Liver (tissue), 9 donors: ENCODE data around the gene ZFAND3. TPM values are rescaled to one million over a fixed set of nuclear protein-coding genes. Genes with fewer than 3 reads are reported as not detected.

Source experiments
- DNase-seq: peaks from one replicate; pipeline ENCODE4 v3.0.0-alpha.2; 2017; ENCODE audit warnings: low spot score
- H3K27ac ChIP-seq, 2 donors: one replicate each; pipeline ENCODE4 v1.7.0; 2013; ENCODE audit warnings: inconsistent platforms in 2 of 2, low read length in 2 of 2, control low read depth in 1 of 2, low read depth in 1 of 2, mild to moderate bottlenecking in 1 of 2
- H3K27me3 ChIP-seq, 4 donors: one replicate each; pipeline versions ENCODE4 v1.6.1 to v1.7.0; 2013; ENCODE audit warnings: low read length in 3 of 4, inconsistent platforms in 1 of 4, mild to moderate bottlenecking in 1 of 4, moderate library complexity in 1 of 4; ENCODE audit not compliant: control insufficient read depth in 4 of 4, insufficient read depth in 4 of 4
- H3K36me3 ChIP-seq, 4 donors: one replicate each; pipeline versions ENCODE4 v1.6.1 to v1.7.0; 2013; ENCODE audit warnings: low read length in 3 of 4, mild to moderate bottlenecking in 3 of 4, low read depth in 1 of 4, moderate library complexity in 1 of 4; ENCODE audit not compliant: control insufficient read depth in 4 of 4, insufficient read depth in 3 of 4
- H3K4me1 ChIP-seq, 4 donors: one replicate each; pipeline versions ENCODE4 v1.6.1 to v1.7.0; 2013; ENCODE audit warnings: low read length in 3 of 4, mild to moderate bottlenecking in 3 of 4, moderate library complexity in 1 of 4; ENCODE audit not compliant: control insufficient read depth in 4 of 4, insufficient read depth in 4 of 4
- H3K4me3 ChIP-seq, 3 donors: one replicate each; pipeline versions ENCODE4 v1.6.1 to v1.7.0; 2013; ENCODE audit warnings: low read length in 3 of 3, control low read depth in 1 of 3, low read depth in 1 of 3, mild to moderate bottlenecking in 1 of 3
- H3K9ac ChIP-seq, 2 donors: one replicate each; pipeline ENCODE4 v1.7.0; 2013; ENCODE audit warnings: low read length in 2 of 2, mild to moderate bottlenecking in 2 of 2, moderate library complexity in 2 of 2, control low read depth in 1 of 2, low read depth in 1 of 2
- H3K9me3 ChIP-seq, 4 donors: one replicate each; pipeline versions ENCODE4 v1.6.1 to v1.7.0; 2013; ENCODE audit warnings: low read length in 3 of 4; ENCODE audit not compliant: control insufficient read depth in 4 of 4
- ATF3 ChIP-seq: IDR thresholded peaks from 2 replicates; pipeline ENCODE4 v1.6.1; 2016; ENCODE audit warnings: antibody characterized with exemption
- CTCF ChIP-seq: fragments of 150-350 bp; IDR thresholded peaks from 2 replicates; pipeline ENCODE4 v1.5.1; 2017; ENCODE audit warnings: improper control_type of control experiment, low read depth, low read length; ENCODE audit not compliant: missing input control
- EGR1 ChIP-seq, 2 donors: IDR thresholded peaks; 2 replicates each; pipeline ENCODE4 v1.6.1; 2016 to 2018; ENCODE audit warnings: antibody characterized with exemption in 2 of 2, low read depth in 2 of 2
- FOXA1 ChIP-seq: IDR thresholded peaks from 2 replicates; pipeline ENCODE4 v1.6.1; 2016; ENCODE audit warnings: antibody characterized with exemption
- FOXA2 ChIP-seq: IDR thresholded peaks from 2 replicates; pipeline ENCODE4 v1.6.1; 2016; ENCODE audit warnings: antibody characterized with exemption
- GABPA ChIP-seq, 2 donors: IDR thresholded peaks in 1 of 2; conservative IDR thresholded peaks in 1 of 2; 2 replicates each; pipeline ENCODE4 v1.6.1; 2016; ENCODE audit warnings: antibody characterized with exemption in 2 of 2, mild to moderate bottlenecking in 1 of 2, moderate library complexity in 1 of 2
- HNF4A ChIP-seq, 2 donors: conservative IDR thresholded peaks; 2 replicates each; pipeline ENCODE4 v1.6.1; 2016; ENCODE audit warnings: antibody characterized with exemption in 2 of 2, mild to moderate bottlenecking in 2 of 2
- HNF4G ChIP-seq: IDR thresholded peaks from 2 replicates; pipeline ENCODE4 v1.6.1; 2016; ENCODE audit warnings: antibody characterized with exemption
- JUND ChIP-seq, 2 donors: IDR thresholded peaks; 2 replicates each; pipeline ENCODE4 v1.6.1; 2016; ENCODE audit warnings: antibody characterized with exemption in 2 of 2
- RAD21 ChIP-seq, 2 donors: IDR thresholded peaks; 2 replicates each; pipeline ENCODE4 v1.6.1; 2016; ENCODE audit warnings: antibody characterized with exemption in 2 of 2, mild to moderate bottlenecking in 2 of 2
- REST ChIP-seq: IDR thresholded peaks from 2 replicates; pipeline ENCODE4 v1.6.1; 2016; ENCODE audit warnings: antibody characterized with exemption, mild to moderate bottlenecking
- RXRA ChIP-seq, 2 donors: IDR thresholded peaks; 2 replicates each; pipeline ENCODE4 v1.6.1; 2017 to 2018; ENCODE audit warnings: antibody characterized with exemption in 2 of 2, mild to moderate bottlenecking in 1 of 2
- SP1 ChIP-seq: IDR thresholded peaks from 2 replicates; pipeline ENCODE4 v1.6.1; 2018; ENCODE audit warnings: antibody characterized with exemption, mild to moderate bottlenecking
- TAF1 ChIP-seq: conservative IDR thresholded peaks from 2 replicates; pipeline ENCODE4 v1.6.1; 2016; ENCODE audit warnings: antibody characterized with exemption, mild to moderate bottlenecking
- YY1 ChIP-seq: IDR thresholded peaks from 2 replicates; pipeline ENCODE4 v1.6.1; 2016; ENCODE audit warnings: antibody characterized with exemption, mild to moderate bottlenecking
- WGBS: extraction: QIAGEN DNeasy Blood & Tissue Kit; methylation state at CpG from one replicate; pipeline ENCODE4 v1.1.7; 2013; 5-methylcytosine and 5-hydroxymethylcytosine counted together
- polyA plus RNA-seq, 2 donors: library from polyadenylated mRNA; stranded (reverse) in 1 of 2; unstranded in 1 of 2; fragments of 200-250 nt in 1 of 2; fragments of >200 nt in 1 of 2; fragmentation: Nextera tagmentation in 1 of 2; extraction: Ambion mirVana in 1 of 2; gene quantifications; one replicate each; pipeline versions ENCODE4 v1.2.1 to v1.2.3, GENCODE V29; 2013 to 2015
- total RNA-seq, 2 donors: library from RNA; depleted of rRNA; stranded (reverse); fragments of >200 nt; gene quantifications; one replicate each; pipeline ENCODE4 v1.2.3, GENCODE V29; 2014
- TF ChIP-seq, protein P1 (sequence below): IDR thresholded peaks from 2 replicates; pipeline ENCODE4 v1.6.1; 2016; ENCODE audit warnings: antibody characterized with exemption
- TF ChIP-seq, protein P2 (sequence below): IDR thresholded peaks from 2 replicates; pipeline ENCODE4 v1.6.1; 2016; ENCODE audit warnings: antibody characterized with exemption
- donor health status: healthy.
- donor health status: healthy.
- donor health status: healthy.
- donor health status: healthy.
- donor health status: healthy.

Gene ZFAND3
- total and polyA plus RNA-seq, 4 donors = 7.7 to 37.5 (median 23.1) TPM

- peaks cover 2 to 3% (median 2%) of the 10 kb centered on the region in 4 donors for H3K36me3 ChIP-seq
- H3K9me3 ChIP-seq = no peaks in the 10 kb centered on the region
- no peaks in the 10 kb centered on the region for H3K27me3 ChIP-seq
- TF ChIP-seq FOXA2 (no peak), HNF4A (conservative IDR thresholded peaks at IDR 0.05) (peak in 1 of 2 donors; percentile 30), RXRA (IDR thresholded peaks at IDR 0.05) (peak in 1 of 2 donors; percentile 25)
- DNase-seq = no peak
- H3K4me1 ChIP-seq = peaks cover 0 to 12% (median 5%) of the 10 kb centered on the region in 4 donors
- H3K27ac ChIP-seq = no peak overlapping the region
- no peak overlapping the region for H3K9ac ChIP-seq
- WGBS = 100% methylated on average over 1 of the region's 1 CpG
- H3K4me3 ChIP-seq = no peak overlapping the region
Measured at GRCh38 chr6:38107073-38107472, 287.5 kb downstream of the ZFAND3 start.

- no peaks in the 10 kb centered on the region for H3K9me3 ChIP-seq
- H3K4me1 ChIP-seq = peaks cover 0 to 12% (median 5%) of the 10 kb centered on the region in 4 donors
- H3K36me3 ChIP-seq = peaks cover 0 to 3% (median 2%) of the 10 kb centered on the region in 4 donors
- DNase-seq = no peak
- no peaks in the 10 kb centered on the region for H3K27me3 ChIP-seq
- H3K27ac ChIP-seq = no peak overlapping the region
- no peak overlapping the region for H3K9ac ChIP-seq
- 86% methylated on average over 8 of the region's 8 CpGs for WGBS
- TF ChIP-seq RXRA (IDR thresholded peaks at IDR 0.05) (no peak), TAF1 (no peak), FOXA2 (no peak), CTCF (no peak), SP1 (no peak), ATF3 (no peak), EGR1 (IDR thresholded peaks at IDR 0.05; ENCODE audit: low read depth in 2 of 2) (no peak), FOXA1 (no peak), HNF4G (no peak), JUND (IDR thresholded peaks at IDR 0.05) (no peak), HNF4A (conservative IDR thresholded peaks at IDR 0.05) (no peak), RAD21 (IDR thresholded peaks at IDR 0.05) (no peak), YY1 (no peak)
- TF ChIP-seq, protein P1, sequence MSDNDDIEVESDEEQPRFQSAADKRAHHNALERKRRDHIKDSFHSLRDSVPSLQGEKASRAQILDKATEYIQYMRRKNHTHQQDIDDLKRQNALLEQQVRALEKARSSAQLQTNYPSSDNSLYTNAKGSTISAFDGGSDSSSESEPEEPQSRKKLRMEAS = no peak
- TF ChIP-seq, protein P2, sequence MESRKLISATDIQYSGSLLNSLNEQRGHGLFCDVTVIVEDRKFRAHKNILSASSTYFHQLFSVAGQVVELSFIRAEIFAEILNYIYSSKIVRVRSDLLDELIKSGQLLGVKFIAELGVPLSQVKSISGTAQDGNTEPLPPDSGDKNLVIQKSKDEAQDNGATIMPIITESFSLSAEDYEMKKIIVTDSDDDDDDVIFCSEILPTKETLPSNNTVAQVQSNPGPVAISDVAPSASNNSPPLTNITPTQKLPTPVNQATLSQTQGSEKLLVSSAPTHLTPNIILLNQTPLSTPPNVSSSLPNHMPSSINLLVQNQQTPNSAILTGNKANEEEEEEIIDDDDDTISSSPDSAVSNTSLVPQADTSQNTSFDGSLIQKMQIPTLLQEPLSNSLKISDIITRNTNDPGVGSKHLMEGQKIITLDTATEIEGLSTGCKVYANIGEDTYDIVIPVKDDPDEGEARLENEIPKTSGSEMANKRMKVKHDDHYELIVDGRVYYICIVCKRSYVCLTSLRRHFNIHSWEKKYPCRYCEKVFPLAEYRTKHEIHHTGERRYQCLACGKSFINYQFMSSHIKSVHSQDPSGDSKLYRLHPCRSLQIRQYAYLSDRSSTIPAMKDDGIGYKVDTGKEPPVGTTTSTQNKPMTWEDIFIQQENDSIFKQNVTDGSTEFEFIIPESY = no peak
- H3K4me3 ChIP-seq = no peak overlapping the region
Measured at GRCh38 chr6:38110481-38110971, 291.0 kb downstream of the ZFAND3 start.

GRCh38 chr6:38112181-38112580 lies 292.7 kb downstream of the ZFAND3 start:
- no peak overlapping the region for H3K27ac ChIP-seq
- 98% methylated on average over 5 of the region's 5 CpGs for WGBS
- no peak overlapping the region for H3K9ac ChIP-seq
- DNase-seq = no peak
- peaks cover 3 to 7% (median 5%) of the 10 kb centered on the region in 4 donors for H3K36me3 ChIP-seq
- H3K4me3 ChIP-seq = no peak overlapping the region
- no peaks in the 10 kb centered on the region for H3K27me3 ChIP-seq
- no peaks in the 10 kb centered on the region for H3K9me3 ChIP-seq
- TF ChIP-seq RAD21 (IDR thresholded peaks at IDR 0.05) (no peak), EGR1 (IDR thresholded peaks at IDR 0.05; ENCODE audit: low read depth in 2 of 2) (no peak), REST (no peak), ATF3 (no peak), GABPA (IDR thresholded peaks at IDR 0.05 in 1 of 2, conservative IDR thresholded peaks at IDR 0.05 in 1 of 2) (no peak), TAF1 (no peak), JUND (IDR thresholded peaks at IDR 0.05) (no peak)
- TF ChIP-seq, protein P1 = no peak
- peaks cover 0 to 2% (median under 1%) of the 10 kb centered on the region in 4 donors for H3K4me1 ChIP-seq
